ENCODE data around the gene BPNT1.
"Not testable (repeated sequence)": the region's sequence is repeated elsewhere in the genome, so short reads cannot be mapped to it uniquely, and the experiment has no call there.

Gene BPNT1

DNA sequence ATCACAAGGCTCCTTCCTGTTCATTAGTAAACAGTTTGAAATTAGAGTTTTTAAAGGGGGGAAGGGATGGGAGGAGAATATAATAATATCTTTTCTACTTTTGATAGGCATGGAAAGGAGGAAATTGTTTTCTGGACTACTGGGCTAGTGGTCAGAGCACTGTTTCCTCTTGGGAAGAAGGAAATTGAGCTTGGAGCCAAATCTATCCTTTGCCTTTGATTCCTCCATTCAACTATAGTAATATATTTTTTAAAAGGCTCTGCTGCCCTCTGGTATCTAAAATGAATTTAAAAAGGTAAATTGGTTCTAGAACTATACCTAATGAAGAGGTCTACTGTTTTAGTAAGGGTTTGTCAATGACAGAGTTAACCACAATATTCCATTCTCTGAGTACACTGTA lies 10.2 kb upstream of the BPNT1 start:
- Histone ChIP-seq H3K4me1 (ENCODE audit: low read depth, poor library complexity, severe bottlenecking) (peaks cover 12% of the 10 kb centered on the region), H3K36me3 (ENCODE audit: insufficient read depth) (peaks cover 19% of the 10 kb centered on the region; the same call in 1 of the 2 replicates), H2AFZ (ENCODE audit: low read depth) (no peak overlapping the region), H3K27me3 (ENCODE audit: insufficient read depth, low read depth) (no peaks in the 10 kb centered on the region), H3K79me2 (ENCODE audit: insufficient read depth, low read depth) (peaks cover 15% of the 10 kb centered on the region; the same call in 1 of the 2 replicates), H3K27ac (no peak overlapping the region), H3K4me3 (IDR thresholded peaks at IDR 0.05; ENCODE audit: insufficient read depth, low read depth, low read length) (no peak overlapping the region), H3K4me2 (no peak overlapping the region), H4K20me1 (ENCODE audit: insufficient read depth) (no peaks in the 10 kb centered on the region), H3K9ac (no peak overlapping the region)
- TF ChIP-seq, protein P1, sequence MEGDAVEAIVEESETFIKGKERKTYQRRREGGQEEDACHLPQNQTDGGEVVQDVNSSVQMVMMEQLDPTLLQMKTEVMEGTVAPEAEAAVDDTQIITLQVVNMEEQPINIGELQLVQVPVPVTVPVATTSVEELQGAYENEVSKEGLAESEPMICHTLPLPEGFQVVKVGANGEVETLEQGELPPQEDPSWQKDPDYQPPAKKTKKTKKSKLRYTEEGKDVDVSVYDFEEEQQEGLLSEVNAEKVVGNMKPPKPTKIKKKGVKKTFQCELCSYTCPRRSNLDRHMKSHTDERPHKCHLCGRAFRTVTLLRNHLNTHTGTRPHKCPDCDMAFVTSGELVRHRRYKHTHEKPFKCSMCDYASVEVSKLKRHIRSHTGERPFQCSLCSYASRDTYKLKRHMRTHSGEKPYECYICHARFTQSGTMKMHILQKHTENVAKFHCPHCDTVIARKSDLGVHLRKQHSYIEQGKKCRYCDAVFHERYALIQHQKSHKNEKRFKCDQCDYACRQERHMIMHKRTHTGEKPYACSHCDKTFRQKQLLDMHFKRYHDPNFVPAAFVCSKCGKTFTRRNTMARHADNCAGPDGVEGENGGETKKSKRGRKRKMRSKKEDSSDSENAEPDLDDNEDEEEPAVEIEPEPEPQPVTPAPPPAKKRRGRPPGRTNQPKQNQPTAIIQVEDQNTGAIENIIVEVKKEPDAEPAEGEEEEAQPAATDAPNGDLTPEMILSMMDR (conservative IDR thresholded peaks at IDR 0.05; ENCODE audit: low read depth, low read length) = no peak

DNA sequence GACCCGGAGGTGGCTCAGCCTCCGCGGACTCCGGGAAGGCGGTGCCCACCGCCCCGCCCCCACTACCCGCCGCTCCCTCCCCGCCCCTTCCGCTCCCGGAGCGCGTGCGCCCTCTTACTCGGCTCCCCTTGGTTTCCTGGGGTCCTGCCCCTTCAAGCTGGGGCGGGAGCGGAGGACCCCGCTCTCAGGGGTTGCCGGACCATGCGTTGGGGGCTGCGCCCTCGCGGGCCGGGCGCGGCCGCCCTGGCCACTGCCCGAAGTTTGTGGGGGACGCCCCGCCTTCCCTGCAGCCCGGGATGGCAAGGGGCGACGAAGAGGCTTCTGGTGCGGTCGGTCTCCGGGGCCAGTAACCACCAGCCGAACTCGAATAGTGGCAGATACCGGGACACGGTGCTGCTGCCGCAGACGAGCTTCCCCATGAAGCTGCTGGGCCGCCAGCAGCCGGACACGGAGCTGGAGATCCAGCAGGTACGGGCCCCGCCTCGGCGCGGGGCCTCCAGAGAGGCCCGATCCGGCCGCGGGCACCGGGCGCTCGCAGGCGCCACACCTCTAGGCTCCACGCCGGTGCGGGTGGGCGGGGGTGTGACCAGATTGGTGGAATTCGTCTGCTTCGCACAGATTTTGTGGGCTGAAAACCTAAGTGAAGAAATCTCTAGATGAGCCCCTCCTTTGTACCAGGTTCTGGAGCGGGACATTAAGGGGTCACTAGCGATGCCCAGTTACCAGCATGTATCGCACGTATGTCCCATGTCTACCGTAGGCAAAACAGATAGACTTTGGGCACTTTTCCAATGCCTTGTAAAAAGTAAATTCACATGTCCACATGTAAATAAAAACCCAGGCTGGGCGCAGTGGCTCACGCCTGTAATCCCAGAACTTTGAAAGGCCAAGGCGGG lies 4.7 kb upstream of the BPNT1 start, which contains the start of gene IARS2:
Gene IARS2, plus strand, starts transcription at position 117 of the 896 bp plus-strand sequence. Its CDS starts 85 bp downstream, at position 202.
- Histone ChIP-seq H4K20me1 (ENCODE audit: insufficient read depth) (no peaks in the 10 kb centered on the region), H3K27me3 (ENCODE audit: insufficient read depth, low read depth) (no peaks in the 10 kb centered on the region), H3K4me3 (IDR thresholded peaks at IDR 0.05; ENCODE audit: insufficient read depth, low read depth, low read length) (peak within 1 kb of the TSS; percentile 80), H3K36me3 (ENCODE audit: insufficient read depth) (no peaks in the 10 kb centered on the region; the same call in 1 of the 2 replicates), H3K4me2 (peak within 1 kb of the TSS; percentile 83), H3K9ac (peak within 1 kb of the TSS; percentile 67), H3K79me2 (ENCODE audit: insufficient read depth, low read depth) (peaks cover 23% of the 10 kb centered on the region; the same call in 1 of the 2 replicates), H2AFZ (ENCODE audit: low read depth) (peak within 1 kb of the TSS; percentile 97), H3K27ac (peak within 1 kb of the TSS; percentile 50; the same call in 1 of the 2 replicates), H3K4me1 (ENCODE audit: low read depth, poor library complexity, severe bottlenecking) (peaks cover 23% of the 10 kb centered on the region)
- TF ChIP-seq, protein P1 (conservative IDR thresholded peaks at IDR 0.05; ENCODE audit: low read depth, low read length) = no peak

DNA sequence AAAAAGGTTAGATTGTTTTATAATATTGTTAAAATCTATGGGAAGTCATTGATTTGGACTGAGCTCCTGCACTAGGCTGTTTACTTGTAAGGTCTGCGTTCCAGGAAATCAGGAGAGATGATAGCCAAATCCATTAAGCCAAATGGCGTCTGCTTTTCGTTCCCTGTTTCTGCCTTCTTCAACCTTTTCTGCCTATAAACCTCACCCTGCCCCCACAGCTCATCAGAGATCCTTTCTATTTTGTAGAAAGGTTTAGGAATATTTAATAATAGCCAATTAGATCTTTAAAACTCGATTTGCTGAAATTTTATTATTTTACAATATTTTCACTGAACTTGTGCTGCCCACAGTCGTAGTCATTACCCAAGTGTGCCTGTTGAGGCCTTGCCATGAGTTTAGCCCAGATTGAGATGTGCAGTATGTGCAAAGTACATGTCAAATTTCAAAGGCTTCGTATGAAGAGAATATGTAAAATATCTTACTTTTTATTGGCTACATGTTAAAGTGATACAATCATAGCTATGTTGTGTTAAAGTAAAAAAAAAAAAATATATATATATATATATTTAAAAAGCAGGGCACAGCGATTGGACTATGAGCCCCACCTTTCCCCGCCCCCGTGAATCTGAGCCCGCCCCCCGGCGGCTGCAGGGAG lies 3.9 kb upstream of the BPNT1 start:
- Histone ChIP-seq H3K9ac (no peak overlapping the region), H3K79me2 (ENCODE audit: insufficient read depth, low read depth) (peaks cover 23% of the 10 kb centered on the region; the same call in 1 of the 2 replicates), H3K4me1 (ENCODE audit: low read depth, poor library complexity, severe bottlenecking) (peaks cover 23% of the 10 kb centered on the region), H3K27ac (no peak overlapping the region), H2AFZ (ENCODE audit: low read depth) (peak overlapping the region; percentile 68), H3K27me3 (ENCODE audit: insufficient read depth, low read depth) (no peaks in the 10 kb centered on the region), H3K4me2 (peak overlapping the region; percentile 66), H4K20me1 (ENCODE audit: insufficient read depth) (no peaks in the 10 kb centered on the region), H3K36me3 (ENCODE audit: insufficient read depth) (no peaks in the 10 kb centered on the region; the same call in 1 of the 2 replicates), H3K4me3 (IDR thresholded peaks at IDR 0.05; ENCODE audit: insufficient read depth, low read depth, low read length) (no peak overlapping the region)
- TF ChIP-seq, protein P1 (conservative IDR thresholded peaks at IDR 0.05; ENCODE audit: low read depth, low read length) = no peak

DNA sequence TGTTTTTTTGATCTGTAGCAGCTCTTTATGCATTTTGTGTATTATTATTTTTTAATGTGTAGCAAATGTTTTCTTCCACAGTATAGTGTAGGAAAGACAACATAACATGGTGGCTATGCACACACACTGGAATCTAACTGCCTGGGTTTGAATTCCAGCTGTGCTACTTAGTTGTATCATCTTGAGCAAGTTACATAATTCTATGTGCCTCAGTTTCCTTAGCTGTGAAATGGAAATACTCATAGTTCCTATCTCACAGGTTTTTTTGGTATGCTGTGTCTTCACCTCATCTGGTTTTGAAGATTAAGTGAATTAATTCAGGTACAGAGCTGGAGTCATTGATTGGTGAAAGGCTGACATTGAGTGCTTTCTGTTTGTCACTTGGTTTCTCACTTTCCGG lies 3.1 kb upstream of the BPNT1 start:
- peaks cover 23% of the 10 kb centered on the region for H3K4me1 ChIP-seq (ENCODE audit: low read depth, poor library complexity, severe bottlenecking)
- H3K36me3 ChIP-seq (ENCODE audit: insufficient read depth) = no peaks in the 10 kb centered on the region; the same call in 1 of the 2 replicates
- no peaks in the 10 kb centered on the region for H3K27me3 ChIP-seq (ENCODE audit: insufficient read depth, low read depth)
- no peak overlapping the region; the same call in 1 of the 2 replicates for H2AFZ ChIP-seq (ENCODE audit: low read depth)
- TF ChIP-seq, protein P1 (conservative IDR thresholded peaks at IDR 0.05; ENCODE audit: low read depth, low read length) = no peak
- H3K4me2 ChIP-seq = no peak overlapping the region
- H3K4me3 ChIP-seq (IDR thresholded peaks at IDR 0.05; ENCODE audit: insufficient read depth, low read depth, low read length) = no peak overlapping the region
- H4K20me1 ChIP-seq (ENCODE audit: insufficient read depth) = no peaks in the 10 kb centered on the region
- H3K9ac ChIP-seq = no peak overlapping the region
- H3K27ac ChIP-seq = no peak overlapping the region
- peaks cover 27% of the 10 kb centered on the region; the same call in 1 of the 2 replicates for H3K79me2 ChIP-seq (ENCODE audit: insufficient read depth, low read depth)

DNA sequence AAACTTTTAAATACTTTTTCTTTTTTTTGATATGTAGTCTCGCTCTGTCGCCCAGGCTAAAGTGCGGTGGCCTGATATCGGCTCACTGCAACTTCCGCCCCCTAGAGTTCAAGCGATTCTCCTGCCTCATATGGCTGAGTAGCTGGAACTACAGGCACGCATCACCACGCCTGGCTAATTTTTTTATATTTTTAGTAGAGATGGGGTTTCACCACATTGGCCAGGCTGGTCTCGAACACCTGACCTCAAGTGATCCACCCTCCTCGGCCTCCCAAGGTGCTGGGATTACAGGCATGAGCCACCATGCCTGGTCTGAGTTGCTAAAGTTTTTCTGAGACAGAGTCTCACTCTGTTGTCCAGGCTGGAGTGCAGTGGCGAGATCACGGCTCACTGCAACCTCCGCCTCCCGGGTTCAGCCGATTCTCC lies 3.3 kb downstream of the BPNT1 start:
- H3K27me3 ChIP-seq (ENCODE audit: insufficient read depth, low read depth); H3K9ac ChIP-seq; H3K4me2 ChIP-seq; H3K27ac ChIP-seq; H4K20me1 ChIP-seq (ENCODE audit: insufficient read depth); H3K36me3 ChIP-seq (ENCODE audit: insufficient read depth); H3K79me2 ChIP-seq (ENCODE audit: insufficient read depth, low read depth); H3K4me3 ChIP-seq (IDR thresholded peaks at IDR 0.05; ENCODE audit: insufficient read depth, low read depth, low read length); H2AFZ ChIP-seq (ENCODE audit: low read depth); H3K4me1 ChIP-seq (ENCODE audit: low read depth, poor library complexity, severe bottlenecking): not testable (repeated sequence)

All from KMS-11 (cell line).